ENCODE data around the gene EHF. TPM values are rescaled to one million over a fixed set of nuclear protein-coding genes. Genes with fewer than 3 reads are reported as not detected.

EHF gene
- total RNA-seq, 4 donors from 2014 or later = 0.09 to 0.85 TPM; not detected in 2

GRCh38 chr11:34599406-34599945 is 21.4 kb upstream of the EHF start:
- DNase-seq (no peak), ATAC-seq (no peak)
- Histone ChIP-seq H3K4me3 (no peak overlapping the region), H3K27ac (no peak overlapping the region), H3K36me3 (no peaks in the 10 kb centered on the region), H3K27me3 (peaks cover 0 to 7% (median 0%) of the 10 kb centered on the region in 3 donors), H3K4me1 (no peaks in the 10 kb centered on the region), H3K9me3 (no peaks in the 10 kb centered on the region)
- no peak for TF ChIP-seq CTCF (IDR thresholded peaks at IDR 0.05 in 4 of 5, conservative IDR thresholded peaks at IDR 0.05 in 1 of 5)
- TF ChIP-seq POLR2A (IDR thresholded peaks at IDR 0.05) = no peak
- intact Hi-C loops (cut with DNase I; ENCODE audit: low total_unique reads) (no loop called here), in situ Hi-C loops (cut with MboI; ENCODE audit: low sequenced_read_pairs in 4 of 4) (loop anchor here in 3 of 4 donors (25.0 kb wide), 3 partner anchors 638 to 813 kb away; partner anchors contain the start of gene SLC1A2 (in 2 of the 3))

- no peak for TF ChIP-seq CTCF (IDR thresholded peaks at IDR 0.05 in 4 of 5, conservative IDR thresholded peaks at IDR 0.05 in 1 of 5)
- TF ChIP-seq POLR2A (IDR thresholded peaks at IDR 0.05) = no peak
- DNase-seq (no peak), ATAC-seq (no peak)
- Histone ChIP-seq H3K36me3 (no peaks in the 10 kb centered on the region), H3K4me3 (no peak overlapping the region), H3K9me3 (no peaks in the 10 kb centered on the region), H3K27ac (no peak overlapping the region), H3K27me3 (peaks cover 0 to 7% (median 0%) of the 10 kb centered on the region in 3 donors), H3K4me1 (no peaks in the 10 kb centered on the region)
- in situ Hi-C loops (cut with MboI; ENCODE audit: low sequenced_read_pairs in 4 of 4) (no loop called here), intact Hi-C loops (cut with DNase I; ENCODE audit: low total_unique reads) (no loop called here)
These were observed 20.4 kb upstream of the EHF start for GRCh38 chr11:34600339-34601084.

GRCh38 chr11:34601085-34601444 is 19.8 kb upstream of the EHF start:
- in situ Hi-C loops (cut with MboI; ENCODE audit: low sequenced_read_pairs in 4 of 4) (no loop called here), intact Hi-C loops (cut with DNase I; ENCODE audit: low total_unique reads) (no loop called here)
- DNase-seq (no peak), ATAC-seq (no peak)
- Histone ChIP-seq H3K9me3 (no peaks in the 10 kb centered on the region), H3K4me1 (no peaks in the 10 kb centered on the region), H3K27me3 (peaks cover 0 to 7% (median 0%) of the 10 kb centered on the region in 3 donors), H3K36me3 (no peaks in the 10 kb centered on the region), H3K4me3 (no peak overlapping the region), H3K27ac (no peak overlapping the region)
- TF ChIP-seq CTCF (IDR thresholded peaks at IDR 0.05 in 4 of 5, conservative IDR thresholded peaks at IDR 0.05 in 1 of 5) (no peak), POLR2A (IDR thresholded peaks at IDR 0.05) (no peak)

DNA sequence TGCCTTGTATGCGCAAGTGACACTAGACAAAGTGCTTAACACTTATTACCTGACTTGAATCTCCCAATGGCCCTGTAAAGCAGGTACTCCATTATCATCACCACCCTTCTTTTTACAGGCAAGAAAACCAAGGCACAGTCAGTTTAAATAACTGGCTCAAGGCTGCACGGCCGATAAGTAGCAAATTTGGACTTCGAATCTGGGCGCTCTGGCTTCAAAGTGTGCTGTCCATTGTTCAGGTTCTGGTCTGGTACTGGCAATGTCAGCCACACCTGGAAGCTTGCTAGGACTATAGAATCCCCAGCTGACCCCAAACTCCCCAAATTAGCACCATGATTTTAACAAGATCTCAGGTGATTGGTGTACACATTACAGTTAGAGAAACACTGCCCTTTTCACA is 19.3 kb upstream of the EHF start:
- H3K27me3 ChIP-seq = peaks cover 0 to 7% (median 0%) of the 10 kb centered on the region in 3 donors
- intact Hi-C loops (cut with DNase I; ENCODE audit: low total_unique reads) = no loop called here
- no peaks in the 10 kb centered on the region for H3K36me3 ChIP-seq
- no peak overlapping the region for H3K27ac ChIP-seq
- no peaks in the 10 kb centered on the region for H3K9me3 ChIP-seq
- no peak for TF ChIP-seq CTCF (IDR thresholded peaks at IDR 0.05 in 4 of 5, conservative IDR thresholded peaks at IDR 0.05 in 1 of 5)
- no peak for TF ChIP-seq POLR2A (IDR thresholded peaks at IDR 0.05)
- no peak overlapping the region for H3K4me3 ChIP-seq
- no peak for DNase-seq
- in situ Hi-C loops (cut with MboI; ENCODE audit: low sequenced_read_pairs in 4 of 4) = no loop called here
- no peaks in the 10 kb centered on the region for H3K4me1 ChIP-seq
- ATAC-seq = no peak
